CD4-positive, alpha-beta T cell treated with Interleukin-17A for 4 hours (primary cell): ENCODE data around the gene WDR5.
A peak's percentile ranks its signal among the peaks of the same experiment; 100 is the strongest.

ENCODE experiments used
- DNase-seq: peaks from one replicate; pipeline ENCODE4 v3.0.0-alpha.2; 2020; ENCODE audit warnings: mixed read lengths

Gene WDR5

DNA sequence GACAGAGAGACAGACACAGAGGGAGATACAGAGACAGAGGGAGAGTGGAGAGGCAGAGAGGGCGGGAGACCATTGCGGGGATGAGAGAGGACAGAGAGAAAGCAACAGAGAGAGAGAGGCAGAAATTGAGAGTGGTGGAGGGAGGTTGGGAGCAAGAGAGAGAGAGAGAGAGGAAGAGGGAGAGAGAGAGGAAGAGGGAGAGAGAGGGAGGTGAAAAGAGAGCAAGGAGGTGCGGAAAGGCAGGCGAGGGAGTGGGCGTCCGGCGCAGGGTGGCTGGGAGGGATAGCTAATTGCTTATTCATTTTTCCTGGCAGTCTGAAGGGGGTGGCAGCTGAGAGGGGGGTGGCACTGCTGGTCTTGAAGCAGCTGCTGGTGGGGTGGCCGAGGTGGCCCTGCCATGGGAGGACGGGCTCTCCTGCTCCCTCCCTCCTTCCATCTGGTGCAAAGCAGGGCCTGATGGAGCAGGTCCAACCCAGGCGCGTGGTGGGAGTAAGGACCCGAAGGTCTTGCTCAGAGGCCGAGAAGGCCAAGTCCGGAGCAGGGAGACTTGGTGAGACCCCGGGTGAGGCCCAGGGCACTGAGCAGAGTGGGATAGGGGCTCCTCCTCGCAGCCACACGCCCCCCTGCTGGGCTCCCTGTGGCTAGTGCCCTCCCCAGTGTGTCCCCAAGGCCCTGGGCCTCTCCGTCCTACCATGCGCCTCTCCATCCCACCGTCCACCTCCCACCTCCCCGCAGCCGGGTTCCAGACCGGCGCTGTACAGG lies 53.8 kb downstream of the WDR5 start:
- DNase-seq = peak; percentile 0

DNA sequence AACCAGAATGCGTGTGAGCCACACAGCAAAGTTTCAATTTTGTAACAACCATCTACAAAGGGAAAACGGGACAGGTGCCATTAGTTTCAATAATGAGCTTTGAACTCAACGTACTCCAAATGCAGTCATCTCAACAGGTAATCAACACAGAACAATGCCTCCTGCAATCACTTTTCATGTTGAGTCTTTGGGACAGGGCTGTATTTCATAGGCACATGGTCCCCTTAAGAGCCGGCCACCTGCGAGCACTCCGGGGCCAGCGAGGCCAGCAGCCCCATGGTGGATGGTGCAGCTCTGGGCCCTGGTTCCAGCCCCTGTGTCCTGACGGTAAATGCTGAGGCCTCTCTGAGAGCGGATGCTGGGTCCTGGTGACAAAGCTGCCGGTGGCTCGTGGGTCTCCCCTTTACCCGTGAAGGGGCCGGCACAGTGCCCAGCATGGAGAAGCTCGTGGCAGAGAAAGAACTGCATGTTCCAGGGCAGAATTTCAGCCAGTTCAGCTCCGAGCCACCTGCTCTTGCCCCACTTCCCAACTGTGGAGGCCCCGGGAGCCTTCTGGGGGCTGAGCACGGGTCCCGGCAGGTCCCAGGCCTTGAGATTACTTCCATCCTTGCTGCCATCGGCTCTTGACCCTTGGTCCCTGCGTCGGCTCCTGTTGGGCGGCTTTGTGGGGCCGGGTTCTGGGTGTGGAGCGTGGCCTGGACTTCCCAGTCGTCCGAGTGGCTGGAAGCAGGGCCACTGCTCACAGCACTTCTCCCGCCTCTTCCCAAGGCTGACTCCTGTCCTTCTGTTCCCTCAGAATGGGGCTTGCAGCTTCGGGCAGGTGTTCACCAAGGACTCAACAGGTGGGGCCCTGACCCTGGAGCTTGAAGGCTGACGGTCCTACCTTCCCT lies 54.6 kb downstream of the WDR5 start:
- no peak for DNase-seq

DNA sequence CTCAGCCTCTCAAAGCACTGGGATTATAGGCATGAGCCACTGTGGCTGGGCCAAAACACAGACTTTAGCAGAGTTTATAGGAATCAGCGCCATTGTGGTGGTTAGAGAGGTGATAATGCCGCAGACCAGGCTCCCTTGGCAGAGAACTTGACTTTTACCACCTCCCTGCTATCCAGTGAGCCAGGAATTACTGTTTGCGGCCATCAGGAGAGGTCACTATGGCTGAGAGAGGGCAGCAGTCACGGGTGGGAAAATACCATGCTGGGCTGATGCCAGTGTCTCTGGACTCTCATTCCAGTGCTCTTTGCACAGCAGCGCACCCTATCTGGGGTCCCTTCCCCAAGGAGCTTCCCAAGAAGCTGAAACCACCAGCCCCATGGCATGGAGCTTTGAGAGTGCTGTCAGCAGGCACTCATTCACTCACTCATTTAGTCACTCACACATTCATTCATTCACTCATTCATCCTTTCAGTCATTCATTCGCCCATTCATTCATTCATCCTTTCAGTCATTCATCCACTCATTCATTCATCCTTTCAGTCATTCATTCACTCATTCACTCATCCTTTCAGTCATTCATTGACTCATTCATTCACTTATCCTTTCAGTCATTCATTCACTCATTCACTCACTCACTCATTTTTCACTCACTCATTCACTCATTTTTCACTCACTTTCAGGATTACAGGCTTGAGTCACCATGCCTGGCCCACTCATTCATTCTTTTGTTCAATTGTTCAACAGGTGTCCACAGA lies 55.8 kb downstream of the WDR5 start:
- DNase-seq = no peak

DNA sequence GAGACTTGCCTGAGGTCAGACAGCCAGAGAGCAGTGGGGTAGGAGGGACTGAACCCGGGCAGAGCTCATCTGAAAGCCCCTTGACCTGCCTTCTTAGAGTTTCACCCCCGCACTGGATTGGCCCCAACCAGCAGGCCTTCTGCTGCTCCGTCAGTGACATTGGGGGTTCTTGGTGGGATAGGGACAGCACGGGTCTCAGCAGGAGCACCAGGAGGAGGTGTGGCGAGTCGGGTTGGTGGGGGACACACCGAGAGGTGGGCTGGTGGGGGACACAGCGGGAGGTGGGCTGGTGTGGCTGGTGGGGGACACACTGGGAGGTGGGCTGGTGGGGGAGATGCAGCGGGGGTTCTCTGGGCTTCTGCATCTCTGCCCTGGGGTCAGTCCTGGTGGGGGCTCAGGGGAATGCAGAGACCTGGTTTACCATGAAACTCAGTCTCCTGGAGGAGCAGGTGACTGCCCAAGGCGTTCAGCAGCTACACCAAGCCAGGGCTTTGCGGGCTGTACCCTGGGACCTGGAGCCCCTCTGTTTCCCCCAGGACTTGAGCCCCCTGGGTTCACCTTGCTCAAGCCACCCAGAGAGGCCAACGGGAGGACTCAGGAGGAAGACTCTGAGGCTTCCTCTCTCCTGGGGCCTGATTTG lies 56.5 kb downstream of the WDR5 start:
- no peak for DNase-seq

DNA sequence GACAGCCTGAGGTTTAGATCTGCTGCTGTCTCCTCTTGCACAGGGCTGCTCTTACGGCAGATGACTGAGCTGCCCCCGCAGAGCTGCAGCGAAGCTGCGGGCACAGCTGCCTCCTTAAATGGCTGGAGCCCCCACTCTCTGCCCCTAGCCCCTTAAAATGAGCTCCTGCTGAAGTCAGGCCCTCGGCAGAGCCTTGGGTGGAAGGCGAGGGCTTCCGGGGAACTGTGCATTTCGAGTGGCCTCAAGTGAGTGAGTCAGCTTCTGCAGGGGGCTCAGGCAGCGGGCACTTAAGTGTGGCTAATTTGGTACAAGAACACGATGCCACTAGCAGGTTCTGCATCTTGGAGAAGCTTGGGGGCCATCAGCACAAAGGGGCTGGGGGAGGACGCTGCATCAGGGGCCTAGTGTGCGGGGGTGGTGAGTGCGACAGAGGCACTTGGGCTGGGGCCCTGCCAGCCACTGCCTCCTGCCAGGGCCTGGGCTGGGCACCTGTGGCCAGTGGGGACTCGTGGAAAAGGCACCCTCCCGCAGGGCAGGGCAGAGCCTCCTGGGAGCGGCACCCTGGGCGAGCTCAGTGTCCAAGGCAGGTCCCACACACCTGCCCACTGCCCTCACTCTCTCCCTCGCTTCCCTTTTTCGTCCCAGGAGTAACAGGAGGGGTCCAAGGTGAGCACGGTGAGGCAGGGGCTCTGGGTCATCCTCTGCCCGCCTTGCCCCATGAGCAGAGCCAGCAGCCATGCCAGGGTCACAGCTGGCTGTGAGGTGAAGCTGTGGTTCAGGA lies 57.3 kb downstream of the WDR5 start:
- no peak for DNase-seq

DNA sequence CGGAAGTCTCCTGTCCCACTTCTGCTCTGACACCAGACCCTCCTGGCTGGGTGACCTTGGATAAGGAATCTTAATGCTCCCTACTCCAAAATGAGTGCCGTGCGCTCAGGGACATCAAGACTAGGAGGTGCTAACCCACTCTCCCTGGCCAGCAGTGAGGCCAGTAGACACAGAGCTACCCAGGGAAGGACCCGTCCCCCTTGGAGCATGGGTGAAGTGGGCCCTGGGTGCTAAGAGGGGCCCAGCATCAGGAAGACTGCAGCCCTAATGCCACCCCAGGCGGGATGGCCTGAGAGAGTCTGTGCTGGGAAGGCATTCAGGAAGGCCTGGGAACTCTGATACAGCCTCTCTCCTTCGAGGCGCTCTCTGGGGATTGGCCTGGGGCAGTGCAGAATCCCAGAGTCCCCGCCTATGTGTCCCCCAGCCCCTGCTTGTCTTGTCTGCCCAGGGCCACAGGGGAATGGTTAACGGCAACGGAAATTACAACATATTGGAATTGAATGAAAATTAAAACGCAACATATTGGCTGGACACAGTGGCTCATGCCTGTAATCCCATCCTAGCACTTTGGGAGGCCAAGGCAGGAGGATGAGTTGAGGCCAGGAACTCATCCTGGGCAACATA lies 58.1 kb downstream of the WDR5 start:
- no peak for DNase-seq

DNA sequence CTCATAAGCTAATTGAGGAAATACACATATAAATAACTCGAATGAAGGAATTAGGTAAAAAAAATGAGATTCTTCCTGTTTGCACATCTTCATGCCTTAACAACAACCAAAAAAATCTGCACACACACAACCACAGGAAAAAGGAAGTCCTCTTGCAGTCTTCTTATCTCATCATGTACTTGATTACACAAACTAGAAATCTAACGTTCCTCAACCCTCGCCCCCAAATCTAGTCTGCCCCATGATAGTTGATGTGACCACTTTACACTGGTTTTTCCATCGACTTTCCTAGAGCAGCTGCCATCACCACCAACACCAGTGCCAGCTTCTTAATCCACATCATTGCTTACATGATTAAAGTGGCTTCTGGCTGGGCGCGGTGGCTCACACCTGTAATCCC lies 59.7 kb downstream of the WDR5 start:
- DNase-seq = no peak

DNA sequence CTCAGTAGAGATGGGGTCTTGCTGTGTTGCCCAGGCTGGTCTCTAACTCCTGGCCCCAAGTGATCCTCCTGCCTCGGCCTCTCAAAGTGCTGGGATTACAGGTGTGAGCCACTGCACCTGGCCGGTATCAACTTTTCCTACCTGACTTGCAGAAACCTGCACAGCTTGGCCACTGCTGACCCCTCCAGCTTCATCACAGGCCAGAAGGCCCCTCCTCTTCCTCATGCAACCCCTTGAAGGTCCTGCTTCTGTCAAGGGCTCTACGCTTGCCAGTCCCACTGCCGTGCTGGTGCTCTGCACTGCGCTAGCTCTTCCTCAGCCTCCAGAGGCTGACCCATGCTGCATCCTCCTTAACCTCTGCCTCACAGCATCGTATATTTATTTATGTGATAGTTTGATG lies 61.0 kb downstream of the WDR5 start:
- DNase-seq = no peak

DNA sequence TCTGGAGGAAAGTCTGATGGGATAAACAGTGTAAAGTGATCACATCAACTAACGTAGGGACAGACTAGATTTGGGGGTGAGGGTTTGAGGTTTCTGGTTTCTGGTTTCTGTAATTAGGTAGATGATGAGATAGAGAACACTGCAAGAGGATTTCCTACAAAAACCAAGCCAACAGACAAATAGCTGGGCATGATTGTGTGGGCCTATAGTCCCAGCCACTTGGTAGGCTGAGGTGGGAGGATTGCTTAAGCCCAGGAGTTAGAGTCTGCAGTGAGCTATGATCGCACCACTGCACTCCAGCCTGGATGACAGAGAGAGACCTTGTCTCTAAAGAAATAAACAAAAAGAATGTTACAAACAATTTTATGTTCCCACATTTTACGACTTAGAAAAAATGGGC lies 62.9 kb downstream of the WDR5 start:
- no peak for DNase-seq

DNA sequence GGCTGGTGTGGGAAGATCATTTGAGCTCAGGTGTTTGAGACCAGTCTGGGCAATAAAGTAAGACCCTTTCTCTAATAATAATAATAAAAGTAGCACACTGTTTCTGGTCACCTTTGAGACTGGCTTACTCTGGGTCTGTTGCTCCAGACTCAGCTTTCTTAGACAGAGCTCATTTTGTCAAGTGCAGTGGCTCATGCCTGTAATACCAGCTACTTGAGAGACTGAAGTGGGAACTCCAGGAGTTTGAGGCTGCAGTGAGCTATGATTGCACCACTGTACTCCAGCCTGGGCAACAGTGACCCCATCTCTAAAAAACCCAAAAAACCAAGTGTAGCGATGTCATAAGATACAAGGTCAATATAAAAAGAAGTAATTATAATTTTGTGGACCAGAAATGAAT lies 64.8 kb downstream of the WDR5 start:
- no peak for DNase-seq

DNA sequence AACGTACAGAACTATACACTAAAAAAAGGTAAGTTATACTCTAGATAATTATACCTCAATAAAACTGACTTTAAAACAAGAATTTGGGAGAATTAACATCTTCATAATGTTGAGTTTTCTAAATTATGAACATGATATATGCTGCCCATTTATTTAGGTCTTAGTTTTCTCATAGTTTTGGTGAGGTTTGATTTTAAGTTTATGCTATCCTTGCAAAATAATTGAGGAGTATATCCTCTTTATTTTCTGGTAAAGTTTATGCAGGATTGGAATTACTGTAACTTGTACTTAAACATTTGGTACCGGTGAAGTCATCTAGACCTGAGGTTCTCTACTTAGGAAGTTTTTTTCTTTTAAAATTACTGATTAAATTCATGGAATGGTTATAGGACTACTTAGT lies 67.3 kb downstream of the WDR5 start:
- no peak for DNase-seq

DNA sequence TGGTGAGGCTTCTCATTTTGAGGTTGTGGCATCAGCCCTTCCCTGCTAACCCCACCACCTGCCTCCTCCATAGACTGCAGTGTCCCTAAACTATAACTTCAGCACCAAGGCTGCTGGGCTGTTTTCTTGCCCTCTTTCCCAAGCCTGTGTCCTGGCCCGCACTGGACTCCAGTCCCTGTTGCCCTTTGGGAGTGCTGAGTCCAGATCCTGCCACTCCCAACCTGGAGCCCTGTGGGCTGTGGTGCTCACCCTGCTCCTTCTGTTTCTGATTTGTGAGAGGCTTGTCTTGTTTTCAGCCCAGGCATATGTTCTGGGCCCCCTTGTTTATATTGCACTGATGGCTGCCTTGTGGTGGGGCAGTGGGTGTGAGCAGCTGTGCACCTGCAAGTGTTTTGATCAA lies 68.2 kb downstream of the WDR5 start:
- no peak for DNase-seq

DNA sequence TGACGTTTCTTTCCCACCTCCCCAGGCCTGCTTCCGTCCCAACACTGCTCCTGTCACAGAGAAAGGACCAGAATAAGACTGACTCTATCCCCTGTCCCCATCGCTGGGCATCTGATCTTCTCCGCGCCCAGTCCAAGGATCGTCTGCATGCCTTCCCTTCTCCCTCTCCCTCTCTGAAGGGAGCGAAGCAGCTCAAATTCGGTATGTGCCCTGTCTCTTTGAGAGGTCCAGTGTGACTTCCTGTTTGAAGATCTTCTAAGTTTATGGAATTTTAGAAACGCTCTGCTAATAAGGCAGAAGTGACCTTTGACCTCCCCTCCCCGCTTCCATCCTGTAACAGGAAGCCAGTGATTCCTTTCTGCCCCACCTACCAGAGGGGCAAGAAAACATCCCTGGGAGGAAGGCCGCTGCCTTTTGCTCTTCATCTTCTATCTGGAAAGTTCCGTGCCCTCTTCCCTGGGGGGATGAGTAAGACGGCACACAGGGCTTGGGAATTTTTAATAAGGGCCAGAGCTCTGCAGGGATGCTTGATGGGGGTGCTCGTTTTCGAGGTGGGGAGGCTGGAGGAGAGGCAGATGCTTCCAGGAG lies 69.2 kb downstream of the WDR5 start:
- DNase-seq = no peak

DNA sequence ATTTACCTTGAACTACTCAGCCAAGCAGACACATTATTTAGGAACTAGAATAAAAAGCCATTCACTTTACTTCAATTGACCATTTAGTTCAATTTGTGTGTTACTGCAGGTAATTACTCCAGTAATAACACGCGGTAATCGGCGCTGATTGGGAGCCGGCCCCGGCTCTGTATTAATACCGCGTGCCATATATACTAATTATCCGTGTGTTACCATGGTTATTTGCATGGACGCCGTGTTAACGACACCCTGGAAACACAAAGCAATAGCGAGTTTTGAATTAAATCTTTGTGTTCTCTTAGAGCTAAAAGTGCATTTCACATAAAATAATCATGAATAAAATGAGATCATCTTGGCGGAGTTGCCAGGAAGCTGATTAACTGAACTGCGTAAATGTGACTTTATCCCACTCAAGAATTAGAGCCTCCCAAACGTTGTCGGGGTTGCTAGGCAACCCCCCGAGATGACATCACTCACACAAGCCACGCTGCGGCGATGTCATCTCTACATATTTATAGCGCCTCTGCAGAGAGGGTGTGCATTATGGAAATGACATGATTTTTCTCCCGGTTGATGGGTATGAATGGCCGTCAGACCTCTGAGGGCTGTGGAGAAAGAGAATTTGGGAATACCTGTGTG lies 69.9 kb downstream of the WDR5 start:
- no peak for DNase-seq

DNA sequence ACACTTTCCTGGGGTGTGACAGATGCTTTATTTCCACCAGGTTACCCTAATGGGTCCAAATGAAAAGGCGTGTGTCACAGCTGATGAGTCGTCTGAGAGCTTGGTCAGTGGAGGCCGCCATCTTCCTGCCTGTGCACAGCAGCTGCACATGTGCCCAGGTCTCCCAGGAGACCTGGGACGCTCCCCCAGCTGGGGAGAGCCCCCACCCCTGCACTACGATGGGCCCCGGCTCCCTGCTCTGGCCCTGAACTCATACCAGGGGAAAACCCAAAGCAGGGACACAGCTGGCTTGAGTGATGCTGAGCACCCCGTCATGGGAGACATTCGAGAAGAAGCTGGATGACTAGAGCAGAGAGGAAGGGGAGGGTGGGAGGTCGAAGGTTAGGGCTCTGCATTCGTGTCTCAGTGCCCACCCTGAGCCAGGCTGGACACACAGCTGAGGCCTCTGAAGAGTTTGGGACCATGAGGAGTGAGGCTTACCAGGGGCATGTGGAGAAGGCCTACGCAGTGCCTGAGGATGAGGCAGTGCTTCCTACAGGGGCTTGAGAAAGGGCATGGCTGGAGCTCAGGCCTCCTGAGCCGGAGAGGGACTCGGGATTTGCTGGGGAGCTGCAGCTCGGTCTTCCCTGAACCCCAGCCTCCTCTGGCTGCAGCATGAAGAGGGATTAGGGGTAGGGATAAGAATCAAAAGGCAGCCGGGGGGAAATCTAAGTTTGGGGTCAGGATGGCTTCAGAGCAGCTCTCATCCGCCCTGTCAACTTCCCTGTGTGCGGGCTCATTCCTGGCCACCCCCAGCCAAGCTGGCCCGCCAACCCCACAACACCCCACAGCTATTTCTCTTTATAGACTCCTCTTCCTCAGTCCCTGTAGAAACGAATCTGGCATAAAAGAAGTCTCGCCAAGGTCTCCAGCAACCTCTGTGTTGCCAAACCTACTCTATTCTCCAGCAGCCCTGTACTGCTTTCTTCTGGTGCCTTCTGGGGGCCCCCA lies 70.7 kb downstream of the WDR5 start:
- no peak for DNase-seq

DNA sequence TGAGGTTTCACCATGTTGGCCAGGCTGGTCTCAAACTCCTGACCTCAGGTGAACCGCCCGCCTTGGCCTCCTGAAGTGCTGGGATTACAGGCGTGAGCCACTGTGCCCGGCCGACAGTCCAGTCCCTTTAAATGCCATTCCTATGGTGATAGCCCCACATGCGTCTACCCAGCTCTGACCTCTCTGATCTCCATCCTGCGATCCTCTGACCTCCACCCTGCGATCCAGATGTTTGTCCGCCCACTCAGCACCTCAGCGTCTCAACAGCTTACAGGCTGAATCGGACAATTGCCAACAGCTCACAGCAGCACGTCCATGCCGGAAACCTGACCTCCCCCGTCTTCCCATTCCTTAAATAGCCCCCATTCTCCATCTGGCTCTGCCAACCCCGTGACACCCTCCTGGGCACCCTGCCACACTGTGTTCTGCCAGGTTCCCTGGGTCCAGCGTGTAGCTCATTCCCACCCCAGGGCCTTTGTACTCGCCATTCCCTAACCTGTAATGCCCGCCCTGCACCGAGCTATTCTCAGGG lies 72.5 kb downstream of the WDR5 start:
- no peak for DNase-seq

DNA sequence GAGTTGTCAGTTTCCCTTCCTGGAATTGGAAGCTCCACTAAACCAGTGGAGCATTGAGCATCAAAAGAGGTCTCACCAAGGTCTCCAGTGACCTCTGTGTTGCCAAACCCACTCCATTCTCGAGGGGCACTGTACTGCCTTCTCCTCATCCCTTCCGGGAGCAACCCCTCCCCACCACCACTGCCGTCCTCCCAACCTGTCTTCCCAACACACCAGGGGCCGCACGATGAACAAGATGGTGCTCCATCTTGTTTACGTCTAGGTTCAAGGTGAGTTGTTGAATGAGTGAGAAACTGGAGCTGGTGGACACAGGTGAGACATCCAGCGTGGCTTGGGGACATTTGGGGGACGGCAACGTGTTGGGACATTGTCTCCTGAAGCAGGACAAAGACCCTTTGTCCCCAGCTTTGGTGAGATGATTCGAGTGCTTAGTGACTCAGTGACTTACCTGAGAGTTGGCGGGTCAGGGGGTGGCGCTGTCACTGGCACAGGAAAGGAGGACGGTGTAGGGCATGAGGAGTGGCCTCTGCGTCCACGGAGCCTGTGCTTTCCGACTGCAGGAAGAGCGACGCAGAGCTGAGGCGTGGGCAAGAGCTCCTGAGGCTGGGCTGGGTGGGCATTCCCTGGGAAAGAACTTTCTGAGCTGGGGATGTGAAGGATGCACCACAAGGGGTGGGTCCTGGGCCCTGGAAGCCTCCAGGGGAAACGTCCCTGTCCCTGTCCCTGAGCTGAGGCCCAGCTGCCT lies 73.3 kb downstream of the WDR5 start:
- no peak for DNase-seq
